ENCODE results near the gene HSPB3. TPM values are rescaled to one million over a fixed set of nuclear protein-coding genes. Genes with fewer than 3 reads are reported as not detected.
A peak's percentile ranks its signal among the peaks of the same experiment; 100 is the strongest.

Gene HSPB3
- total and polyA plus RNA-seq, 4 experiments from 2014 or later: not detected

GRCh38 chr5:54454602-54455001, 897 bp upstream of the HSPB3 start:
- Histone ChIP-seq H3K4me1 (ENCODE audit: insufficient read depth, low read length) (no peaks in the 10 kb centered on the region), H3K36me3 (ENCODE audit: insufficient read depth, low read length) (no peaks in the 10 kb centered on the region), H3K27ac (ENCODE audit: low read depth, low read length) (no peak overlapping the region), H3K9me3 (ENCODE audit: control insufficient read depth in 1 of 2, low read length in 2 of 2) (no peaks in the 10 kb centered on the region), H3K27me3 (ENCODE audit: insufficient read depth, low read length) (no peaks in the 10 kb centered on the region), H3K4me3 (ENCODE audit: low read length in 2 of 2) (no peak overlapping the region)
- Mint-ChIP-seq H3K27ac (no peak overlapping the region), H3K27me3 (peaks cover 6 to 19% of the 10 kb centered on the region in 2 donors), H3K9me3 (peaks cover 0 to 5% (median 0%) of the 10 kb centered on the region in 8 donors), H3K4me1 (no peaks in the 10 kb centered on the region), H3K4me3 (no peak overlapping the region), H3K36me3 (no peaks in the 10 kb centered on the region)
- intact Hi-C loops (cut with micrococcal nuclease): no loop called here
- POLR2A ChIA-PET (ENCODE audit: partially characterized antibody): no interaction called here
- CTCF ChIA-PET (ENCODE audit: partially characterized antibody): interaction anchor here (0.8 to 1.7 kb wide), 3 partner anchors 12 to 36 kb away, joined by 5 read pairs; no protein-coding TSS in a partner anchor
- no peak for DNase-seq

DNA sequence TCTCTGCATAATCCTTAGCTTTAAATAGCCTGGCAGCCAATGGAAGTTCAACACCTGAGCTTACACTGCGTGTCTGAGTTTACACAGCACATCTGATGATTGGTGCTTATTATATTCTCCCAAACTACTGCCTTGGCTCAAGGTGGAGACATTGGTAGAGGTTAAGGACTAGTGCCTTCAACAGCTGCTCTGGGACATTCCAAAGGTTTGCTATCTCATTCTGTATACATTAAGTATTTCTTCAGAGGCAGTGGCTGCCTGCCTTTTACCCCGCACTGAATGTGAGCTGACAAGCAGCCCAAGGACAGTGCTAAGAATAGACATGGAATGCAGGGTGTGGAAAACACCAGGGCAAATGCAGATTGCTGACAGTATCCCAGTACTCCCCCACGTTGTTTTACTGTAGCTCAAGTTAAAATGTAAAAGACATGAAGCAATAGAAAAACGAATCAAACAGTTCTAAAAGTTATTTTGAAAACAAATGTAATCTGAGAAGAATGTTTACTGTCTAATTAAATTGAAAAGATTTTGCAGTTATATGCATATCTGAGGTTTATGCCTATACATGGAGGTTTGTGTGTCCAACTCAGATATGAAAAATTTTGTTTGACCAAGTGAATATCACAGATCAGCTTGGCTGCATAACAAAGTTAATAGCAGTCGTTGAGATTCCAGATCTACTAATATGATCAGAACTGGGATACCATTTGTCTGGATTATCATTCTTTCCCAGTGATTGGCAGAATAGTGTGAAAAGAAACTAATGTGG, 1.8 kb downstream of the HSPB3 start:
- Mint-ChIP-seq H3K27me3 (peaks cover 17 to 33% of the 10 kb centered on the region in 2 donors), H3K27ac (no peak overlapping the region), H3K4me1 (no peaks in the 10 kb centered on the region), H3K36me3 (peaks cover 0 to 5% of the 10 kb centered on the region in 2 donors), H3K9me3 (peaks cover 3 to 29% (median 19%) of the 10 kb centered on the region in 8 donors), H3K4me3 (no peak overlapping the region)
- DNase-seq: no peak
- CTCF ChIA-PET (ENCODE audit: partially characterized antibody): interaction anchor here (2.8 kb wide), 1 partner anchor 32 kb away, joined by 11 read pairs; no protein-coding TSS in a partner anchor
- H3K27me3 ChIP-seq (ENCODE audit: insufficient read depth, low read length): no peaks in the 10 kb centered on the region
- no peaks in the 10 kb centered on the region for H3K9me3 ChIP-seq (ENCODE audit: control insufficient read depth in 1 of 2, low read length in 2 of 2)
- H3K4me1 ChIP-seq (ENCODE audit: insufficient read depth, low read length): no peaks in the 10 kb centered on the region
- H3K4me3 ChIP-seq (ENCODE audit: low read length in 2 of 2): no peak overlapping the region
- no peak overlapping the region for H3K27ac ChIP-seq (ENCODE audit: low read depth, low read length)
- H3K36me3 ChIP-seq (ENCODE audit: insufficient read depth, low read length): no peaks in the 10 kb centered on the region
- POLR2A ChIA-PET (ENCODE audit: partially characterized antibody): no interaction called here
- intact Hi-C loops (cut with micrococcal nuclease): no loop called here

DNA sequence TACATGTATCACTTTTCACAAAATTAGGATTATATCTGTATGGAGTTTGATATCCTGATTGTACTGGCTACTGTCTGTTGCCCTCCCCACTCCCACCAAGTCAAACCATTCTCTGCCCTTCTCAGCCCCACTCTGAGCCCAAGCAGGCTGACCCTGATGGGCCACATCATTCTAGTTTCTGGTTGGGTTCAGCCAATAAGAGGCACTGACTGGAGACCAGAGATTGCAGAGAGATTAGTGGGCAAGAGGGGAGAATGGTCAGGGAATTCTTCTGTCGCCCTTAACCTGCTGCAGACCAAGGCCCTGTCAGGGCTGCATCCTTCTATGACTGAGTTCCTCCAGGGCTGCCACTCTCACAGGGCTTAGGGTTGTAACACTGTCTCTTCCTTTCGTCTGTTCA, 2.7 kb downstream of the HSPB3 start:
- intact Hi-C loops (cut with micrococcal nuclease): no loop called here
- no peaks in the 10 kb centered on the region for H3K27me3 ChIP-seq (ENCODE audit: insufficient read depth, low read length)
- H3K36me3 Mint-ChIP-seq: peaks cover 0 to 5% of the 10 kb centered on the region in 2 donors
- peaks cover 3 to 30% (median 20%) of the 10 kb centered on the region in 8 donors for H3K9me3 Mint-ChIP-seq
- DNase-seq: no peak
- ChIA-PET CTCF (ENCODE audit: partially characterized antibody) (interaction anchor here (2.8 kb wide), 1 partner anchor 31 kb away, joined by 11 read pairs; no protein-coding TSS in a partner anchor), POLR2A (ENCODE audit: partially characterized antibody) (no interaction called here)
- H3K9me3 ChIP-seq (ENCODE audit: control insufficient read depth in 1 of 2, low read length in 2 of 2): no peaks in the 10 kb centered on the region
- H3K36me3 ChIP-seq (ENCODE audit: insufficient read depth, low read length): no peaks in the 10 kb centered on the region
- H3K4me3 ChIP-seq (ENCODE audit: low read length in 2 of 2): no peak overlapping the region
- no peaks in the 10 kb centered on the region for H3K4me1 ChIP-seq (ENCODE audit: insufficient read depth, low read length)
- no peak overlapping the region for H3K4me3 Mint-ChIP-seq
- H3K27me3 Mint-ChIP-seq: peaks cover 14 to 30% of the 10 kb centered on the region in 2 donors
- H3K27ac ChIP-seq (ENCODE audit: low read depth, low read length): no peak overlapping the region
- H3K27ac Mint-ChIP-seq: no peak overlapping the region
- no peaks in the 10 kb centered on the region for H3K4me1 Mint-ChIP-seq

- peaks cover 0 to 5% of the 10 kb centered on the region in 2 donors for H3K36me3 Mint-ChIP-seq
- H3K27ac Mint-ChIP-seq: no peak overlapping the region
- Histone ChIP-seq H3K9me3 (ENCODE audit: control insufficient read depth in 1 of 2, low read length in 2 of 2) (no peaks in the 10 kb centered on the region), H3K36me3 (ENCODE audit: insufficient read depth, low read length) (no peaks in the 10 kb centered on the region), H3K27ac (ENCODE audit: low read depth, low read length) (no peak overlapping the region), H3K4me3 (ENCODE audit: low read length in 2 of 2) (no peak overlapping the region), H3K27me3 (ENCODE audit: insufficient read depth, low read length) (no peaks in the 10 kb centered on the region), H3K4me1 (ENCODE audit: insufficient read depth, low read length) (no peaks in the 10 kb centered on the region)
- peaks cover 14 to 26% of the 10 kb centered on the region in 2 donors for H3K27me3 Mint-ChIP-seq
- ChIA-PET CTCF (ENCODE audit: partially characterized antibody) (no interaction called here), POLR2A (ENCODE audit: partially characterized antibody) (no interaction called here)
- intact Hi-C loops (cut with micrococcal nuclease): no loop called here
- H3K4me3 Mint-ChIP-seq: peak overlapping the region in 1 of 8 donors; percentile 22
- H3K9me3 Mint-ChIP-seq: peaks cover 3 to 30% (median 20%) of the 10 kb centered on the region in 8 donors
- H3K4me1 Mint-ChIP-seq: no peaks in the 10 kb centered on the region
- DNase-seq: no peak
Measured at GRCh38 chr5:54460181-54460919, 4.9 kb downstream of the HSPB3 start.

GRCh38 chr5:54462281-54462680, 6.8 kb downstream of the HSPB3 start:
- H3K27ac Mint-ChIP-seq: no peak overlapping the region
- H3K27me3 Mint-ChIP-seq: peaks cover 16 to 23% of the 10 kb centered on the region in 2 donors
- no peak overlapping the region for H3K27ac ChIP-seq (ENCODE audit: low read depth, low read length)
- intact Hi-C loops (cut with micrococcal nuclease): no loop called here
- H3K27me3 ChIP-seq (ENCODE audit: insufficient read depth, low read length): no peaks in the 10 kb centered on the region
- DNase-seq: no peak
- H3K36me3 Mint-ChIP-seq: peaks cover 0 to 5% of the 10 kb centered on the region in 2 donors
- no peaks in the 10 kb centered on the region for H3K4me1 Mint-ChIP-seq
- no peaks in the 10 kb centered on the region for H3K4me1 ChIP-seq (ENCODE audit: insufficient read depth, low read length)
- H3K4me3 ChIP-seq (ENCODE audit: low read length in 2 of 2): no peak overlapping the region
- no peaks in the 10 kb centered on the region for H3K36me3 ChIP-seq (ENCODE audit: insufficient read depth, low read length)
- peaks cover 3 to 33% (median 20%) of the 10 kb centered on the region in 8 donors for H3K9me3 Mint-ChIP-seq
- H3K4me3 Mint-ChIP-seq: no peak overlapping the region
- ChIA-PET CTCF (ENCODE audit: partially characterized antibody) (no interaction called here), POLR2A (ENCODE audit: partially characterized antibody) (no interaction called here)
- no peaks in the 10 kb centered on the region for H3K9me3 ChIP-seq (ENCODE audit: control insufficient read depth in 1 of 2, low read length in 2 of 2)

DNA sequence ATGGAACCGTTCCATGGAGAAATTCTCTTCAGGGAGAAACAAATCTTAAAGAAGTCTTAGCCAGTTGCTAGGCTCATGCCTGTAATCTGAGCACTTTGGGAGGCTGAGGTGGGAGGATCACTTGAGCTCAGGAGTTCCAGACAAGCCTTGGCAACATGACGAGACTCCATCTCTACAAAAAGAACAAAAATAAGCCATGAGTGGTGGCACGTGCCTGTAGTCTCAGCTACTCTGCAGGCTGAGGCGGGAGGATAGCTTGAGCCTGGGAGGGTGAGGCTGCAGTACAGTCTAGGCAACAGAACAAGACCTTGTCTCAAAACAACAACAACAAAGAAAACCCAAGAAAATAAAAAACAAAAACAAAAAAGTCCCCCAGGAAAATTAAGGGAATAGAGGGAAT, 8.2 kb downstream of the HSPB3 start:
- Histone ChIP-seq H3K27ac (ENCODE audit: low read depth, low read length) (no peak overlapping the region), H3K4me3 (ENCODE audit: low read length in 2 of 2) (no peak overlapping the region), H3K9me3 (ENCODE audit: control insufficient read depth in 1 of 2, low read length in 2 of 2) (no peaks in the 10 kb centered on the region), H3K27me3 (ENCODE audit: insufficient read depth, low read length) (no peaks in the 10 kb centered on the region), H3K4me1 (ENCODE audit: insufficient read depth, low read length) (no peaks in the 10 kb centered on the region), H3K36me3 (ENCODE audit: insufficient read depth, low read length) (no peaks in the 10 kb centered on the region)
- POLR2A ChIA-PET (ENCODE audit: partially characterized antibody): no interaction called here
- intact Hi-C loops (cut with micrococcal nuclease): no loop called here
- no peak for DNase-seq
- CTCF ChIA-PET (ENCODE audit: partially characterized antibody): no interaction called here
- peaks cover 3 to 33% (median 20%) of the 10 kb centered on the region in 8 donors for H3K9me3 Mint-ChIP-seq
- H3K4me1 Mint-ChIP-seq: no peaks in the 10 kb centered on the region
- H3K4me3 Mint-ChIP-seq: no peak overlapping the region
- H3K27ac Mint-ChIP-seq: no peak overlapping the region
- H3K36me3 Mint-ChIP-seq: peaks cover 0 to 5% of the 10 kb centered on the region in 2 donors
- H3K27me3 Mint-ChIP-seq: peaks cover 16 to 19% of the 10 kb centered on the region in 2 donors

- Histone ChIP-seq H3K27me3 (ENCODE audit: insufficient read depth, low read length) (no peaks in the 10 kb centered on the region), H3K27ac (ENCODE audit: low read depth, low read length) (no peak overlapping the region), H3K4me1 (ENCODE audit: insufficient read depth, low read length) (no peaks in the 10 kb centered on the region), H3K4me3 (ENCODE audit: low read length in 2 of 2) (no peak overlapping the region), H3K9me3 (ENCODE audit: control insufficient read depth in 1 of 2, low read length in 2 of 2) (no peaks in the 10 kb centered on the region), H3K36me3 (ENCODE audit: insufficient read depth, low read length) (no peaks in the 10 kb centered on the region)
- ChIA-PET CTCF (ENCODE audit: partially characterized antibody) (interaction anchor here (0.6 kb wide), 1 partner anchor 1218 kb away, joined by 4 read pairs; no protein-coding TSS in a partner anchor), POLR2A (ENCODE audit: partially characterized antibody) (no interaction called here)
- Mint-ChIP-seq H3K27ac (peak overlapping the region in 4 of 7 donors; percentile 30 to 68 (median 48)), H3K4me3 (peak overlapping the region in 7 of 8 donors; percentile 10 to 77 (median 46)), H3K9me3 (peaks cover 0 to 3% (median 0%) of the 10 kb centered on the region in 8 donors), H3K36me3 (no peaks in the 10 kb centered on the region), H3K4me1 (peaks cover 6 to 9% (median 7%) of the 10 kb centered on the region in 4 donors), H3K27me3 (peaks cover 2 to 5% of the 10 kb centered on the region in 2 donors)
- intact Hi-C loops (cut with micrococcal nuclease): no loop called here
- DNase-seq: no peak
Measured at GRCh38 chr5:54469622-54470021, 14.1 kb downstream of the HSPB3 start.

Measured in CD4-positive, alpha-beta memory T cell (primary cell).